ENCODE results near the gene ABTB2. TPM values are rescaled to one million over a fixed set of nuclear protein-coding genes. Genes with fewer than 3 reads are reported as not detected.
A peak's percentile ranks its signal among the peaks of the same experiment; 100 is the strongest.

Gene ABTB2
- total RNA-seq, 1 donor, result 5.1 TPM

- Histone ChIP-seq H3K27ac (ENCODE audit: low read depth, low read length) (peak overlapping the region; percentile 79), H3K4me3 (ENCODE audit: insufficient read depth, low read length) (no peak overlapping the region), H3K9me3 (ENCODE audit: low read depth, low read length) (no peaks in the 10 kb centered on the region), H3K4me1 (ENCODE audit: insufficient read depth, low read length) (peaks cover 21% of the 10 kb centered on the region), H3K4me2 (ENCODE audit: insufficient read depth, low read length) (peak overlapping the region; percentile 4), H4K20me1 (ENCODE audit: insufficient read depth, low read length) (no peaks in the 10 kb centered on the region), H3K79me2 (ENCODE audit: insufficient read depth, low read length) (no peaks in the 10 kb centered on the region), H2AFZ (ENCODE audit: low read length) (no peak overlapping the region), H3K36me3 (ENCODE audit: insufficient read depth, low read length) (no peaks in the 10 kb centered on the region), H3K27me3 (ENCODE audit: insufficient read depth, low read length) (no peaks in the 10 kb centered on the region)
- DNase-seq (ENCODE audit: insufficient read length, low spot score, missing footprints), result peak; percentile 89
- TF ChIP-seq CTCF (IDR thresholded peaks at IDR 0.05; ENCODE audit: extremely low read depth, low read depth, low read length), result no peak
Observed at GRCh38 chr11:34302046-34302921, 55.5 kb downstream of the ABTB2 start.

- H3K79me2 ChIP-seq (ENCODE audit: insufficient read depth, low read length), result no peaks in the 10 kb centered on the region
Observed at GRCh38 chr11:34300926-34301295, 56.9 kb downstream of the ABTB2 start.

GRCh38 chr11:34300026-34300925 is 57.5 kb downstream of the ABTB2 start:
- Histone ChIP-seq H3K79me2 (ENCODE audit: insufficient read depth, low read length) (no peaks in the 10 kb centered on the region), H3K4me2 (ENCODE audit: insufficient read depth, low read length) (no peak overlapping the region), H3K27ac (ENCODE audit: low read depth, low read length) (no peak overlapping the region)

More at GRCh38 chr11:34300926-34301295, 56.9 kb downstream of the ABTB2 start:
- no peaks in the 10 kb centered on the region for H3K36me3 ChIP-seq (ENCODE audit: insufficient read depth, low read length)
- H3K4me1 ChIP-seq (ENCODE audit: insufficient read depth, low read length), result peaks cover 21% of the 10 kb centered on the region
- no peaks in the 10 kb centered on the region for H4K20me1 ChIP-seq (ENCODE audit: insufficient read depth, low read length)
- no peak overlapping the region for H3K27ac ChIP-seq (ENCODE audit: low read depth, low read length)
- H3K4me3 ChIP-seq (ENCODE audit: insufficient read depth, low read length), result no peak overlapping the region
- H3K27me3 ChIP-seq (ENCODE audit: insufficient read depth, low read length), result no peaks in the 10 kb centered on the region
- H3K9me3 ChIP-seq (ENCODE audit: low read depth, low read length), result no peaks in the 10 kb centered on the region
- no peak overlapping the region for H2AFZ ChIP-seq (ENCODE audit: low read length)
- DNase-seq (ENCODE audit: insufficient read length, low spot score, missing footprints), result peak; percentile 17
- TF ChIP-seq CTCF (IDR thresholded peaks at IDR 0.05; ENCODE audit: extremely low read depth, low read depth, low read length), result no peak
- no peak overlapping the region for H3K4me2 ChIP-seq (ENCODE audit: insufficient read depth, low read length)

More at GRCh38 chr11:34300026-34300925, 57.5 kb downstream of the ABTB2 start:
- Histone ChIP-seq H3K36me3 (ENCODE audit: insufficient read depth, low read length) (no peaks in the 10 kb centered on the region), H3K4me3 (ENCODE audit: insufficient read depth, low read length) (no peak overlapping the region), H2AFZ (ENCODE audit: low read length) (no peak overlapping the region), H3K27me3 (ENCODE audit: insufficient read depth, low read length) (no peaks in the 10 kb centered on the region), H3K4me1 (ENCODE audit: insufficient read depth, low read length) (peaks cover 21% of the 10 kb centered on the region), H4K20me1 (ENCODE audit: insufficient read depth, low read length) (no peaks in the 10 kb centered on the region), H3K9me3 (ENCODE audit: low read depth, low read length) (no peaks in the 10 kb centered on the region)
- TF ChIP-seq CTCF (IDR thresholded peaks at IDR 0.05; ENCODE audit: extremely low read depth, low read depth, low read length), result no peak
- DNase-seq (ENCODE audit: insufficient read length, low spot score, missing footprints), result no peak

Measured in osteoblast (primary cell).